Karpas-422 (cell line): ENCODE data around the gene PPRC1. TPM values are rescaled to one million over a fixed set of nuclear protein-coding genes. Genes with fewer than 3 reads are reported as not detected.

Source experiments
- DNase-seq: peaks from one replicate; pipeline ENCODE4 v3.0.0-alpha.2; 2015
- H2AFZ ChIP-seq: fragments of 200-600 bp; sonication (generic); 2 replicates; pipeline ENCODE4 v1.6.1; 2014; ENCODE audit warnings: antibody characterized with exemption, low read length, mixed read lengths
- H3K27ac ChIP-seq: fragments of 200-600 bp; sonication (generic); 2 replicates; pipeline ENCODE4 v1.5.1; 2014; ENCODE audit warnings: mild to moderate bottlenecking, low read length, moderate library complexity
- H3K27me3 ChIP-seq: fragments of 200-600 bp; sonication (generic); 2 replicates; pipeline ENCODE4 v1.6.1; 2014; ENCODE audit warnings: low read length, mixed read lengths
- H3K36me3 ChIP-seq: fragments of 200-600 bp; sonication (generic); 2 replicates; pipeline ENCODE4 v1.6.1; 2014; ENCODE audit warnings: low read length, mixed read lengths; ENCODE audit not compliant: insufficient read depth
- H3K4me1 ChIP-seq: fragments of 200-600 bp; sonication (generic); 2 replicates; pipeline ENCODE4 v1.6.1; 2014; ENCODE audit warnings: mild to moderate bottlenecking, low read length, mixed read lengths
- H3K4me2 ChIP-seq: fragments of 200-600 bp; sonication (generic); 2 replicates; pipeline ENCODE4 v1.6.1; 2014; ENCODE audit warnings: low read length, low read depth, mild to moderate bottlenecking; ENCODE audit not compliant: poor library complexity, severe bottlenecking
- H3K4me3 ChIP-seq: fragments of 200-600 bp; sonication (generic); 2 replicates; pipeline ENCODE4 v1.5.1; 2014; ENCODE audit warnings: mild to moderate bottlenecking, antibody characterized with exemption, low read length, mixed read lengths
- H3K79me2 ChIP-seq: fragments of 200-600 bp; sonication (generic); 2 replicates; pipeline ENCODE4 v1.6.1; 2014; ENCODE audit warnings: mild to moderate bottlenecking, low read length, mixed read lengths
- H3K9ac ChIP-seq: fragments of 200-600 bp; sonication (generic); 2 replicates; pipeline ENCODE4 v1.6.0; 2014; ENCODE audit warnings: low read length
- H3K9me2 ChIP-seq: fragments of 200-600 bp; sonication (generic), shearing (Covaris generic); replicated peaks from 2 replicates; pipeline ENCODE4 v1.6.0; 2014; ENCODE audit warnings: mild to moderate bottlenecking, low read length, moderate library complexity; ENCODE audit not compliant: insufficient read depth
- H3K9me3 ChIP-seq: fragments of 300-700, 200-600 bp; sonication (generic); 2 replicates; pipeline ENCODE4 v1.6.1; 2014; ENCODE audit warnings: low read length, mixed read lengths
- H4K20me1 ChIP-seq: fragments of 200-600 bp; sonication (generic); 2 replicates; pipeline ENCODE4 v1.6.1; 2014; ENCODE audit warnings: mild to moderate bottlenecking, antibody characterized with exemption, low read length, low read depth; ENCODE audit not compliant: insufficient read depth
- total RNA-seq: library from RNA; depleted of rRNA; stranded (reverse); fragments of >200 nt; shearing (Covaris generic); gene quantifications from 2 replicates; pipeline ENCODE4 v1.2.3, GENCODE V29; 2014; ENCODE audit warnings: low replicate concordance

PPRC1 gene
- total RNA-seq, 1 experiment from 2014 or later = 8.6 TPM

GRCh38 chr10:102159831-102160230, 27.0 kb downstream of the PPRC1 start:
- H3K9me3 ChIP-seq = no peaks in the 10 kb centered on the region
- peaks cover 23% of the 10 kb centered on the region; the same call in 1 of the 2 replicates for H3K36me3 ChIP-seq
- no peaks in the 10 kb centered on the region for H3K9me2 ChIP-seq
- no peak for DNase-seq
- H3K4me2 ChIP-seq = no peak overlapping the region
- H2AFZ ChIP-seq = no peak overlapping the region
- H3K79me2 ChIP-seq = peaks cover 19% of the 10 kb centered on the region
- no peaks in the 10 kb centered on the region for H3K4me1 ChIP-seq
- H3K27ac ChIP-seq = no peak overlapping the region
- H4K20me1 ChIP-seq = no peaks in the 10 kb centered on the region
- H3K9ac ChIP-seq = no peak overlapping the region
- no peak overlapping the region for H3K4me3 ChIP-seq
- no peaks in the 10 kb centered on the region for H3K27me3 ChIP-seq

GRCh38 chr10:102163342-102163989, 30.6 kb downstream of the PPRC1 start:
- Histone ChIP-seq H3K36me3 (peaks cover 14% of the 10 kb centered on the region; the same call in 1 of the 2 replicates), H3K9me2 (no peaks in the 10 kb centered on the region), H4K20me1 (no peaks in the 10 kb centered on the region), H3K9ac (no peak overlapping the region), H3K4me1 (no peaks in the 10 kb centered on the region), H3K4me2 (no peak overlapping the region), H3K27ac (no peak overlapping the region), H3K27me3 (no peaks in the 10 kb centered on the region), H3K79me2 (no peaks in the 10 kb centered on the region), H2AFZ (no peak overlapping the region), H3K4me3 (no peak overlapping the region), H3K9me3 (no peaks in the 10 kb centered on the region)
- DNase-seq = no peak

- Histone ChIP-seq H3K4me2 (no peak overlapping the region), H3K9me3 (no peaks in the 10 kb centered on the region), H3K4me1 (peaks cover 4% of the 10 kb centered on the region), H3K79me2 (no peaks in the 10 kb centered on the region), H3K9ac (no peak overlapping the region), H3K4me3 (no peak overlapping the region), H3K27ac (no peak overlapping the region), H4K20me1 (no peaks in the 10 kb centered on the region), H3K27me3 (no peaks in the 10 kb centered on the region), H3K9me2 (no peaks in the 10 kb centered on the region), H2AFZ (no peak overlapping the region), H3K36me3 (peaks cover 4% of the 10 kb centered on the region; the same call in 1 of the 2 replicates)
- no peak for DNase-seq
Measured at GRCh38 chr10:102167861-102168260, 35.0 kb downstream of the PPRC1 start.

GRCh38 chr10:102170602-102171001, 37.8 kb downstream of the PPRC1 start:
- Histone ChIP-seq H3K79me2 (no peaks in the 10 kb centered on the region), H3K4me3 (no peak overlapping the region), H3K9me2 (no peaks in the 10 kb centered on the region), H4K20me1 (no peaks in the 10 kb centered on the region), H3K4me1 (peaks cover 4% of the 10 kb centered on the region), H3K4me2 (no peak overlapping the region), H2AFZ (no peak overlapping the region), H3K36me3 (no peaks in the 10 kb centered on the region), H3K9me3 (no peaks in the 10 kb centered on the region), H3K27ac (no peak overlapping the region), H3K9ac (no peak overlapping the region), H3K27me3 (no peaks in the 10 kb centered on the region)
- DNase-seq = no peak

GRCh38 chr10:102172288-102172687, 39.4 kb downstream of the PPRC1 start:
- no peaks in the 10 kb centered on the region for H4K20me1 ChIP-seq
- no peaks in the 10 kb centered on the region for H3K27me3 ChIP-seq
- H3K4me1 ChIP-seq = peaks cover 4% of the 10 kb centered on the region
- H3K9me3 ChIP-seq = no peaks in the 10 kb centered on the region
- H3K9ac ChIP-seq = no peak overlapping the region
- no peaks in the 10 kb centered on the region for H3K36me3 ChIP-seq
- no peaks in the 10 kb centered on the region for H3K9me2 ChIP-seq
- DNase-seq = no peak
- H3K79me2 ChIP-seq = no peaks in the 10 kb centered on the region
- H3K4me3 ChIP-seq = no peak overlapping the region
- no peak overlapping the region for H3K4me2 ChIP-seq
- no peak overlapping the region for H2AFZ ChIP-seq
- H3K27ac ChIP-seq = no peak overlapping the region

- no peak for DNase-seq
- no peak overlapping the region for H3K4me2 ChIP-seq
- no peaks in the 10 kb centered on the region for H3K9me2 ChIP-seq
- no peak overlapping the region for H3K4me3 ChIP-seq
- no peaks in the 10 kb centered on the region for H3K36me3 ChIP-seq
- no peaks in the 10 kb centered on the region for H3K27me3 ChIP-seq
- no peaks in the 10 kb centered on the region for H3K9me3 ChIP-seq
- no peaks in the 10 kb centered on the region for H3K4me1 ChIP-seq
- H3K79me2 ChIP-seq = no peaks in the 10 kb centered on the region
- H4K20me1 ChIP-seq = no peaks in the 10 kb centered on the region
- no peak overlapping the region for H2AFZ ChIP-seq
- H3K27ac ChIP-seq = no peak overlapping the region
- H3K9ac ChIP-seq = no peak overlapping the region
Measured at GRCh38 chr10:102175415-102175814, 42.6 kb downstream of the PPRC1 start.

- Histone ChIP-seq H3K9me3 (no peaks in the 10 kb centered on the region), H2AFZ (no peak overlapping the region), H3K27me3 (no peaks in the 10 kb centered on the region), H3K9me2 (no peaks in the 10 kb centered on the region), H4K20me1 (no peaks in the 10 kb centered on the region), H3K4me2 (no peak overlapping the region), H3K36me3 (no peaks in the 10 kb centered on the region), H3K4me3 (no peak overlapping the region), H3K79me2 (no peaks in the 10 kb centered on the region), H3K27ac (no peak overlapping the region), H3K9ac (no peak overlapping the region), H3K4me1 (no peaks in the 10 kb centered on the region)
- DNase-seq = no peak
Measured at GRCh38 chr10:102184606-102185005, 51.8 kb downstream of the PPRC1 start.

GRCh38 chr10:102185272-102185671, 52.4 kb downstream of the PPRC1 start:
- Histone ChIP-seq H3K9me2 (no peaks in the 10 kb centered on the region), H3K36me3 (no peaks in the 10 kb centered on the region), H3K79me2 (no peaks in the 10 kb centered on the region), H3K4me1 (no peaks in the 10 kb centered on the region), H4K20me1 (no peaks in the 10 kb centered on the region), H3K27me3 (no peaks in the 10 kb centered on the region), H3K4me2 (no peak overlapping the region), H2AFZ (no peak overlapping the region), H3K27ac (no peak overlapping the region), H3K9ac (no peak overlapping the region), H3K9me3 (no peaks in the 10 kb centered on the region), H3K4me3 (no peak overlapping the region)
- no peak for DNase-seq
